ENCODE measurements around the gene OTUD1.

Gene OTUD1

DNA sequence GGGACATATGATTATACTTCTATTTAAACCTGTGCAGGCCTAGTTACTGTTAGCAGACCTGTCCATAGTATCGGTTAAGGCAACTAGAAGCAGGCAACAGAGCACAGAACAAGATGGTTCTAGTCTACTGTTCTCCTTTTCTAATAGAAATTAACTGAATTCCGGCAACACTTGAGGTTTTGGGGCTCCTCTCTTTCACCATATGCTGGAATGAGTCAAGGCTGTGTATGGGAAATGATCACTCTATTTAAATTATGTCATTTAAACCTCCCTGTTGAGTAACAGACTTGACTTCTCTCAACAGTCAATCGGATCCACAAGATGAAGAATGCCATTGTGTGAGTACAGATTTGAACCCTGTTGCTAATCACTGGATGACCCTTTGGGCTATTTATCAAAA is 6.2 kb upstream of the OTUD1 start:
- Histone ChIP-seq H3K14ac (ENCODE audit: low read length) (no peak overlapping the region), H3K27ac (replicated peaks; ENCODE audit: low read length) (no peak overlapping the region), H2BK5ac (ENCODE audit: low read length) (no peak overlapping the region), H3K27me3 (ENCODE audit: control insufficient read depth in 3 of 3, insufficient read depth in 3 of 3, low read depth in 1 of 3, low read length in 3 of 3) (no peaks in the 10 kb centered on the region), H4K8ac (ENCODE audit: low read depth, low read length) (no peak overlapping the region), H3K4me1 (ENCODE audit: control insufficient read depth in 2 of 2, insufficient read depth in 1 of 2, low read depth in 1 of 2, low read length in 2 of 2) (no peaks in the 10 kb centered on the region), H3K23ac (ENCODE audit: low read depth, low read length, poor library complexity) (no peak overlapping the region), H3K9me3 (replicated peaks in 1 of 2; ENCODE audit: control insufficient read depth in 2 of 2, insufficient read depth in 1 of 2, low read depth in 1 of 2, low read length in 2 of 2) (no peaks in the 10 kb centered on the region), H3K79me1 (ENCODE audit: low read depth, low read length) (no peaks in the 10 kb centered on the region), H3K4ac (ENCODE audit: low read length) (no peak overlapping the region), H3K4me3 (ENCODE audit: low read length in 2 of 2) (no peak overlapping the region), H2BK15ac (ENCODE audit: low read length) (no peak overlapping the region), H2BK12ac (ENCODE audit: low read length) (no peak overlapping the region), H3K9ac (ENCODE audit: low read depth, low read length, poor library complexity) (no peak overlapping the region), H3K4me2 (ENCODE audit: insufficient read depth, low read length, poor library complexity, severe bottlenecking) (no peak overlapping the region), H4K91ac (ENCODE audit: low read depth, low read length, poor library complexity) (no peak overlapping the region), H3K36me3 (replicated peaks in 1 of 2; ENCODE audit: control insufficient read depth in 2 of 2, insufficient read depth in 2 of 2, low read length in 2 of 2) (no peaks in the 10 kb centered on the region), H2BK120ac (ENCODE audit: low read depth, low read length) (no peak overlapping the region), H2AK5ac (ENCODE audit: low read depth, low read length) (no peak overlapping the region), H2AFZ (ENCODE audit: low read length) (no peak overlapping the region), H3K18ac (ENCODE audit: low read length) (no peak overlapping the region)
- no peak for DNase-seq (ENCODE audit: low spot score)
- WGBS, 2 donors (ENCODE audit: extremely low coverage in 2 of 2, insufficient read length in 2 of 2, insufficient replicate concordance in 1 of 2): no CpG with 5 or more reads among the region's 3 CpGs

- H3K4ac ChIP-seq (ENCODE audit: low read length): no peak overlapping the region
- no peak overlapping the region for H2BK120ac ChIP-seq (ENCODE audit: low read depth, low read length)
- no peak overlapping the region for H3K4me3 ChIP-seq (ENCODE audit: low read length in 2 of 2)
- H3K14ac ChIP-seq (ENCODE audit: low read length): no peak overlapping the region
- H2BK15ac ChIP-seq (ENCODE audit: low read length): no peak overlapping the region
- no peak overlapping the region for H2AK5ac ChIP-seq (ENCODE audit: low read depth, low read length)
- no peak overlapping the region for H3K18ac ChIP-seq (ENCODE audit: low read length)
- H4K91ac ChIP-seq (ENCODE audit: low read depth, low read length, poor library complexity): no peak overlapping the region
- H3K4me2 ChIP-seq (ENCODE audit: insufficient read depth, low read length, poor library complexity, severe bottlenecking): no peak overlapping the region
- no peaks in the 10 kb centered on the region for H3K9me3 ChIP-seq (replicated peaks in 1 of 2; ENCODE audit: control insufficient read depth in 2 of 2, insufficient read depth in 1 of 2, low read depth in 1 of 2, low read length in 2 of 2)
- H3K23ac ChIP-seq (ENCODE audit: low read depth, low read length, poor library complexity): no peak overlapping the region
- H2AFZ ChIP-seq (ENCODE audit: low read length): no peak overlapping the region
- no peak overlapping the region for H3K9ac ChIP-seq (ENCODE audit: low read depth, low read length, poor library complexity)
- peaks cover 0 to 3% of the 10 kb centered on the region in 2 donors for H3K4me1 ChIP-seq (ENCODE audit: control insufficient read depth in 2 of 2, insufficient read depth in 1 of 2, low read depth in 1 of 2, low read length in 2 of 2)
- DNase-seq (ENCODE audit: low spot score): no peak
- no peaks in the 10 kb centered on the region for H3K79me1 ChIP-seq (ENCODE audit: low read depth, low read length)
- no peaks in the 10 kb centered on the region for H3K36me3 ChIP-seq (replicated peaks in 1 of 2; ENCODE audit: control insufficient read depth in 2 of 2, insufficient read depth in 2 of 2, low read length in 2 of 2)
- no peaks in the 10 kb centered on the region for H3K27me3 ChIP-seq (ENCODE audit: control insufficient read depth in 3 of 3, insufficient read depth in 3 of 3, low read depth in 1 of 3, low read length in 3 of 3)
- no peak overlapping the region for H3K27ac ChIP-seq (replicated peaks; ENCODE audit: low read length)
- no peak overlapping the region for H2BK5ac ChIP-seq (ENCODE audit: low read length)
- H2BK12ac ChIP-seq (ENCODE audit: low read length): no peak overlapping the region
- H4K8ac ChIP-seq (ENCODE audit: low read depth, low read length): no peak overlapping the region
- no CpG with 5 or more reads among the region's 2 CpGs for WGBS, 2 donors (ENCODE audit: extremely low coverage in 2 of 2, insufficient read length in 2 of 2, insufficient replicate concordance in 1 of 2)
Measured at GRCh38 chr10:23433701-23434100, 5.2 kb upstream of the OTUD1 start.

- no peak overlapping the region for H2AFZ ChIP-seq (ENCODE audit: low read length)
- no peak overlapping the region for H3K14ac ChIP-seq (ENCODE audit: low read length)
- H2AK5ac ChIP-seq (ENCODE audit: low read depth, low read length): no peak overlapping the region
Measured at GRCh38 chr10:23435378-23435777, 3.5 kb upstream of the OTUD1 start.

DNA sequence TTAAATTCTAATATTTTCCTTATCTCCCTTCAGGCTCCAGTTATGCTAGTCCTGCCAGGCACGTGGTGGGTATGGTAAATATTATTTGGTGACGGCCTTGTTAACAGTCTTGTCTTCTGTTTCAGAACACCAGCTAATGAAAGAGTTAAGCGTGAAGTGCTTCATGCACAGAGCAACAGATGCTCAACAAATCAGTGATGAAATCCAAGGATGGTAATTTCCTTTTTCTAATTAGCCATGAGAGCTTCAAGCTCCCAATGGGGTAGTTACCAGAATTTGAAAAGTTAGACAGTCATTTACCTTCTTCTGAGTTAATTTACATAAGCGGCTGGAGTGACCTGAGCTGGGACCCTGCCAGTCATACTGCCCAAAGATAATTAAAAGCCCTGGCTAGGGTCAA is 1.9 kb upstream of the OTUD1 start:
- peaks cover 0 to 6% (median 0%) of the 10 kb centered on the region in 3 experiments for H3K27me3 ChIP-seq (ENCODE audit: control insufficient read depth in 3 of 3, insufficient read depth in 3 of 3, low read depth in 1 of 3, low read length in 3 of 3)
- peaks cover 2% of the 10 kb centered on the region for H3K79me1 ChIP-seq (ENCODE audit: low read depth, low read length)
- H3K14ac ChIP-seq (ENCODE audit: low read length): no peak overlapping the region
- no peak overlapping the region for H3K4ac ChIP-seq (ENCODE audit: low read length)
- H3K4me1 ChIP-seq (ENCODE audit: control insufficient read depth in 2 of 2, insufficient read depth in 1 of 2, low read depth in 1 of 2, low read length in 2 of 2): peaks cover 4% of the 10 kb centered on the region in 2 donors
- no peak overlapping the region for H2BK120ac ChIP-seq (ENCODE audit: low read depth, low read length)
- no peak overlapping the region for H2BK5ac ChIP-seq (ENCODE audit: low read length)
- H2BK12ac ChIP-seq (ENCODE audit: low read length): no peak overlapping the region
- H2AK5ac ChIP-seq (ENCODE audit: low read depth, low read length): no peak overlapping the region
- H2AFZ ChIP-seq (ENCODE audit: low read length): no peak overlapping the region
- H3K18ac ChIP-seq (ENCODE audit: low read length): no peak overlapping the region
- no peak overlapping the region for H3K9ac ChIP-seq (ENCODE audit: low read depth, low read length, poor library complexity)
- no peak overlapping the region for H3K27ac ChIP-seq (replicated peaks; ENCODE audit: low read length)
- no CpG with 5 or more reads among the region's 4 CpGs for WGBS, 2 donors (ENCODE audit: extremely low coverage in 2 of 2, insufficient read length in 2 of 2, insufficient replicate concordance in 1 of 2)
- H2BK15ac ChIP-seq (ENCODE audit: low read length): no peak overlapping the region
- H4K91ac ChIP-seq (ENCODE audit: low read depth, low read length, poor library complexity): no peak overlapping the region
- no peak overlapping the region for H3K4me3 ChIP-seq (ENCODE audit: low read length in 2 of 2)
- no peak overlapping the region for H3K23ac ChIP-seq (ENCODE audit: low read depth, low read length, poor library complexity)
- no peak overlapping the region for H4K8ac ChIP-seq (ENCODE audit: low read depth, low read length)
- DNase-seq (ENCODE audit: low spot score): no peak
- no peak overlapping the region for H3K4me2 ChIP-seq (ENCODE audit: insufficient read depth, low read length, poor library complexity, severe bottlenecking)
- no peaks in the 10 kb centered on the region for H3K36me3 ChIP-seq (replicated peaks in 1 of 2; ENCODE audit: control insufficient read depth in 2 of 2, insufficient read depth in 2 of 2, low read length in 2 of 2)
- no peaks in the 10 kb centered on the region for H3K9me3 ChIP-seq (replicated peaks in 1 of 2; ENCODE audit: control insufficient read depth in 2 of 2, insufficient read depth in 1 of 2, low read depth in 1 of 2, low read length in 2 of 2)

More at GRCh38 chr10:23435378-23435777, 3.5 kb upstream of the OTUD1 start:
- Histone ChIP-seq H3K9ac (ENCODE audit: low read depth, low read length, poor library complexity) (no peak overlapping the region), H4K8ac (ENCODE audit: low read depth, low read length) (no peak overlapping the region), H3K4me2 (ENCODE audit: insufficient read depth, low read length, poor library complexity, severe bottlenecking) (no peak overlapping the region), H3K4me3 (ENCODE audit: low read length in 2 of 2) (no peak overlapping the region), H3K4ac (ENCODE audit: low read length) (no peak overlapping the region), H4K91ac (ENCODE audit: low read depth, low read length, poor library complexity) (no peak overlapping the region), H3K9me3 (replicated peaks in 1 of 2; ENCODE audit: control insufficient read depth in 2 of 2, insufficient read depth in 1 of 2, low read depth in 1 of 2, low read length in 2 of 2) (no peaks in the 10 kb centered on the region), H3K23ac (ENCODE audit: low read depth, low read length, poor library complexity) (no peak overlapping the region), H3K18ac (ENCODE audit: low read length) (no peak overlapping the region), H3K27ac (replicated peaks; ENCODE audit: low read length) (no peak overlapping the region), H3K27me3 (ENCODE audit: control insufficient read depth in 3 of 3, insufficient read depth in 3 of 3, low read depth in 1 of 3, low read length in 3 of 3) (peaks cover 0 to 3% (median 0%) of the 10 kb centered on the region in 3 experiments), H2BK12ac (ENCODE audit: low read length) (no peak overlapping the region), H2BK5ac (ENCODE audit: low read length) (no peak overlapping the region), H2BK120ac (ENCODE audit: low read depth, low read length) (no peak overlapping the region), H3K36me3 (replicated peaks in 1 of 2; ENCODE audit: control insufficient read depth in 2 of 2, insufficient read depth in 2 of 2, low read length in 2 of 2) (no peaks in the 10 kb centered on the region), H3K79me1 (ENCODE audit: low read depth, low read length) (peaks cover 2% of the 10 kb centered on the region), H3K4me1 (ENCODE audit: control insufficient read depth in 2 of 2, insufficient read depth in 1 of 2, low read depth in 1 of 2, low read length in 2 of 2) (peaks cover 0 to 3% of the 10 kb centered on the region in 2 donors), H2BK15ac (ENCODE audit: low read length) (no peak overlapping the region)
- no CpG with 5 or more reads among the region's 1 CpG for WGBS, 2 donors (ENCODE audit: extremely low coverage in 2 of 2, insufficient read length in 2 of 2, insufficient replicate concordance in 1 of 2)
- no peak for DNase-seq (ENCODE audit: low spot score)
